Heart right ventricle (tissue), 16 donors: Measurements from ENCODE around the gene ZDHHC21. TPM values are rescaled to one million over a fixed set of nuclear protein-coding genes. Genes with fewer than 3 reads are reported as not detected.

Source experiments
- ATAC-seq, 8 donors: fragments of 200-7000 bp; cut with Tn5 transposase; one replicate each; pipeline ENCODE4 v1.9.1; 2020; ENCODE audit warnings: mild to moderate bottlenecking in 8 of 8, moderate library complexity in 8 of 8, moderate number of reproducible peaks in 1 of 8
- DNase-seq, 2 donors: peaks; one replicate each; pipeline ENCODE4 v3.0.0-alpha.2; 2020
- H3K27ac ChIP-seq, 10 donors: fragments of 200-600 bp; sonication (generic) in 2 of 10; one replicate each; pipeline versions ENCODE4 v1.5.0 to v1.8.0; 2020 to 2022; ENCODE audit warnings: mild to moderate bottlenecking in 3 of 10
- H3K27me3 ChIP-seq, 7 donors: fragments of 200-600 bp; one replicate each; pipeline ENCODE4 v1.8.0; 2021 to 2022; ENCODE audit warnings: mild to moderate bottlenecking in 2 of 7
- H3K36me3 ChIP-seq, 9 donors: fragments of 200-600 bp; sonication (generic) in 1 of 9; one replicate each; pipeline versions ENCODE4 v1.5.0 to v1.8.0; 2020 to 2022; ENCODE audit warnings: mild to moderate bottlenecking in 2 of 9
- H3K4me1 ChIP-seq, 9 donors: fragments of 200-600 bp; sonication (generic) in 1 of 9; one replicate each; pipeline versions ENCODE4 v1.5.0 to v1.8.0; 2020 to 2022; ENCODE audit warnings: mild to moderate bottlenecking in 4 of 9
- H3K4me3 ChIP-seq, 10 donors: fragments of 200-600 bp; sonication (generic) in 2 of 10; one replicate each; pipeline versions ENCODE4 v1.5.0 to v1.8.0; 2020 to 2022; ENCODE audit warnings: mild to moderate bottlenecking in 7 of 10, moderate library complexity in 2 of 10
- H3K9me3 ChIP-seq, 11 donors: fragments of 200-600 bp in 10 of 11; sonication (generic) in 2 of 11; one replicate each; pipeline versions ENCODE4 v1.5.0 to v1.8.0; 2013 to 2022; ENCODE audit warnings: mild to moderate bottlenecking in 2 of 11, control low read depth in 1 of 11, moderate library complexity in 1 of 11
- CTCF ChIP-seq, 9 donors: fragments of 200-600 bp; sonication (generic) in 2 of 9; IDR thresholded peaks; one replicate each; pipeline versions ENCODE4 v1.5.0 to v1.8.0; 2021 to 2022; ENCODE audit warnings: antibody characterized with exemption in 9 of 9, mild to moderate bottlenecking in 5 of 9, moderate library complexity in 1 of 9
- WGBS, 2 donors: extraction: QIAGEN DNeasy Blood & Tissue Kit; methylation state at CpG; one replicate each; pipeline ENCODE4 v1.1.7; 2013; ENCODE audit warnings: inconsistent platforms in 1 of 2; 5-methylcytosine and 5-hydroxymethylcytosine counted together
- intact Hi-C, 10 donors: fragments of 100-400 bp; cut with DNase I; formaldehyde crosslinking; loops; one replicate each; pipeline versions ENCODE4 v1.11.1 to v1.14.2; 2022
- polyA plus RNA-seq, 2 donors: library from polyadenylated mRNA; stranded (reverse); fragments of 200-250 nt; gene quantifications; one replicate each; pipeline ENCODE4 v1.2.3, GENCODE V29; 2013
- total RNA-seq, 10 donors: library from RNA; stranded (reverse); fragmentation: NEBNext Ultra II Directional in 3 of 10; extraction: Animal tissue kit (Norgen Biotek cat#: 25700) in 3 of 10; gene quantifications; one replicate each; pipeline versions ENCODE4 v1.2.1 to v1.2.4, GENCODE V29; 2021 to 2023
- donor health status: Arrhythmogenic right ventricular cardiomyopathy.
- donor health status: ischemic (EF 13 %, LVEDD 7.1; RV severe dilation, severe dysfunction).
- donor health status: healthy with polysubstance abuse.
- donor health status: DM: no; HTN: yes; CAD: no.
- donor health status: DM: no; HTN: no; CAD: no.
- donor health status: ischemic (EF 25% LVEDD 6.9; RV normal size, moderate dysfunction).
- donor health status: ischemic (EF 25% LVEDD 5.7; RV mildly dilated, moderate dysfunction).
- donor health status: healthy.
- donor health status: DM: yes; HTN: yes; CAD: no.
- donor health status: Ischemic cardiomyopathy.
- donor health status: ischemic (EF 35%, LVEDD 5.7; RV mildly dilated, moderate dysfunction).
- donor health status: nonischemic (EF 11% LVEDD 7.7; RV severe dilation, severe dysfunction).
- donor health status: DM: yes; HTN: yes; CAD: no.
- donor health status: PGD.
- donor health status: ischemic (EF 29% LVEDD 5.4; RV normal size, mild dysfunction).
- donor health status: nonischemic (EF 23%, LVEDD 6.1; RV moderate dilation, normal function).

Gene ZDHHC21
- total and polyA plus RNA-seq, 12 donors: 1.9 to 8.4 (median 7.2) TPM

GRCh38 chr9:14705079-14705478 lies 11.8 kb upstream of the ZDHHC21 start:
- no peak for ATAC-seq
- no peak for TF ChIP-seq CTCF (IDR thresholded peaks at IDR 0.05)

GRCh38 chr9:14704281-14704680 lies 11.0 kb upstream of the ZDHHC21 start:
- peaks cover 0 to 13% (median 0%) of the 10 kb centered on the region in 7 donors for H3K27me3 ChIP-seq
- ATAC-seq: no peak

More at GRCh38 chr9:14705079-14705478, 11.8 kb upstream of the ZDHHC21 start:
- intact Hi-C loops: no loop called here
- Histone ChIP-seq H3K4me1 (no peaks in the 10 kb centered on the region), H3K27ac (no peak overlapping the region), H3K27me3 (peaks cover 0 to 13% (median 0%) of the 10 kb centered on the region in 7 donors), H3K9me3 (peaks cover 0 to 55% (median 28%) of the 10 kb centered on the region in 11 donors), H3K4me3 (no peak overlapping the region), H3K36me3 (no peaks in the 10 kb centered on the region)
- DNase-seq: no peak

GRCh38 chr9:14702200-14702720 lies 9.0 kb upstream of the ZDHHC21 start:
- TF ChIP-seq CTCF (IDR thresholded peaks at IDR 0.05): no peak
- intact Hi-C loops: no loop called here
- Histone ChIP-seq H3K27ac (no peak overlapping the region), H3K9me3 (peaks cover 0 to 34% (median 25%) of the 10 kb centered on the region in 11 donors), H3K4me1 (no peaks in the 10 kb centered on the region), H3K36me3 (no peaks in the 10 kb centered on the region), H3K27me3 (peaks cover 0 to 18% (median 0%) of the 10 kb centered on the region in 7 donors), H3K4me3 (no peak overlapping the region)
- no peak for DNase-seq
- WGBS, 2 donors: 56 to 58% methylated on average over 4 of the region's 4 CpGs
- ATAC-seq: no peak

More at GRCh38 chr9:14704281-14704680, 11.0 kb upstream of the ZDHHC21 start:
- H3K4me1 ChIP-seq: no peaks in the 10 kb centered on the region
- intact Hi-C loops: no loop called here
- no peak for DNase-seq
- 92 to 95% methylated on average over 3 of the region's 3 CpGs for WGBS, 2 donors
- peaks cover 0 to 49% (median 28%) of the 10 kb centered on the region in 11 donors for H3K9me3 ChIP-seq
- TF ChIP-seq CTCF (IDR thresholded peaks at IDR 0.05): no peak
- H3K27ac ChIP-seq: no peak overlapping the region
- H3K4me3 ChIP-seq: no peak overlapping the region
- H3K36me3 ChIP-seq: no peaks in the 10 kb centered on the region

- Histone ChIP-seq H3K27me3 (peaks cover 0 to 4% (median 0%) of the 10 kb centered on the region in 7 donors), H3K27ac (peak overlapping the region; percentile 10 to 76 (median 62)), H3K9me3 (no peaks in the 10 kb centered on the region), H3K4me3 (peak overlapping the region; percentile 75 to 86 (median 81)), H3K4me1 (peaks cover 0 to 25% (median 15%) of the 10 kb centered on the region in 9 donors), H3K36me3 (peaks cover 0 to 27% (median 8%) of the 10 kb centered on the region in 9 donors)
- DNase-seq: peak in 1 of 2 donors; percentile 7
- 1 to 2% methylated on average over 22 to 35 of the region's 35 CpGs for WGBS, 2 donors
- intact Hi-C loops: no loop called here
- peak in 2 of 9 donors; percentile 8 to 11 for TF ChIP-seq CTCF (IDR thresholded peaks at IDR 0.05)
- ATAC-seq: peak in 5 of 8 donors; percentile 7 to 81 (median 36)
These were observed 572 bp downstream of the ZDHHC21 start for GRCh38 chr9:14692470-14693250.
